Measurements from ENCODE around the gene GRIK4.

DNA sequence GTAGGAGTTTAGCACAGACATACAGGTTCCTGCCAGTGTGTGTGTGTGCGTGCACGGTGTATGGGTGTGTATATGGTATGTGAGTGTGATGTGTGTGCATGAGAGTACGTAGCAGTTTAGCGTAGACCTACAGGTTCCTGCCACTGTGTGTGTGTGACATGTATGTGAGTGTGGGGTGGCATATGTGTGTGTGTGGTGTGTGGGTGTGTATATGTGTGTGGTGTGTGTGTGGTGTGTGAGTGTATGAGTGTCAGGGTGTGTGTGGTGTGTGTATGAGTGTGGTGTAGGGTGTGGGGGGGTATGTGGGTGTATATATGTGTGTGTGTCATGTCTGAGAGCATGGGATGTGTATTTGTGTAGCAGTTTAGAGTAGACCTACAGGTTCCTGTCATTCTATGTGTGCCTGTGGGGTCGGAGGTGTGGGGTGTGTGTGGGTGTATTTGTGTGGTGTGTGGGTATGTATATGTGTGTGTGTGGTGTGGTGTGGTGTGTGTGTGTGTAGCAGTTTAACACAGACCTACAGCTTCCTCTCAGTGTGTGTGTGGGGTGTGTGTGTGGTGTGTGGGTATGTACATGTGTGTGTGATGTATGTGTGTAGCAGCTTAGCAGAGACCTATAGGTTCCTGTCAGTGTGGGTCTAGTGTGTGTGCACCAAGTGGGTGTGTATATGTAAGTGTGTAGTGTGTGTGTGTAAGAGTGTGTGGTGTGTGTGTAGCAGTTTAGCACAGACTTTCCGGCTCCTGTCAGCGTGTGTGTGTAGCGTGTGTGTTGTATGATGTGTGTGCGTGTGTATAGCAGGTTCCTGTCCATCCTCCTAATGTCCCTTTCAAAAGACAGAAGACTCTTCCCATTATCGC, 480.5 kb downstream of the GRIK4 start:
- TF ChIP-seq, protein P1, sequence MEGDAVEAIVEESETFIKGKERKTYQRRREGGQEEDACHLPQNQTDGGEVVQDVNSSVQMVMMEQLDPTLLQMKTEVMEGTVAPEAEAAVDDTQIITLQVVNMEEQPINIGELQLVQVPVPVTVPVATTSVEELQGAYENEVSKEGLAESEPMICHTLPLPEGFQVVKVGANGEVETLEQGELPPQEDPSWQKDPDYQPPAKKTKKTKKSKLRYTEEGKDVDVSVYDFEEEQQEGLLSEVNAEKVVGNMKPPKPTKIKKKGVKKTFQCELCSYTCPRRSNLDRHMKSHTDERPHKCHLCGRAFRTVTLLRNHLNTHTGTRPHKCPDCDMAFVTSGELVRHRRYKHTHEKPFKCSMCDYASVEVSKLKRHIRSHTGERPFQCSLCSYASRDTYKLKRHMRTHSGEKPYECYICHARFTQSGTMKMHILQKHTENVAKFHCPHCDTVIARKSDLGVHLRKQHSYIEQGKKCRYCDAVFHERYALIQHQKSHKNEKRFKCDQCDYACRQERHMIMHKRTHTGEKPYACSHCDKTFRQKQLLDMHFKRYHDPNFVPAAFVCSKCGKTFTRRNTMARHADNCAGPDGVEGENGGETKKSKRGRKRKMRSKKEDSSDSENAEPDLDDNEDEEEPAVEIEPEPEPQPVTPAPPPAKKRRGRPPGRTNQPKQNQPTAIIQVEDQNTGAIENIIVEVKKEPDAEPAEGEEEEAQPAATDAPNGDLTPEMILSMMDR (IDR thresholded peaks at IDR 0.05), result no peak
- no peak for TF ChIP-seq EZH2 (IDR thresholded peaks at IDR 0.05; ENCODE audit: borderline replicate concordance, insufficient read depth, low read depth, low read length, poor library complexity, severe bottlenecking)
